ENCODE results near the gene SH3RF2. TPM values are rescaled to one million over a fixed set of nuclear protein-coding genes. Genes with fewer than 3 reads are reported as not detected.
A peak's percentile ranks its signal among the peaks of the same experiment; 100 is the strongest.
"Not testable (repeated sequence)": the region's sequence is repeated elsewhere in the genome, so short reads cannot be mapped to it uniquely, and the experiment has no call there.

The SH3RF2 gene
- total RNA-seq, 2 donors from 2014 or later = not detected

DNA sequence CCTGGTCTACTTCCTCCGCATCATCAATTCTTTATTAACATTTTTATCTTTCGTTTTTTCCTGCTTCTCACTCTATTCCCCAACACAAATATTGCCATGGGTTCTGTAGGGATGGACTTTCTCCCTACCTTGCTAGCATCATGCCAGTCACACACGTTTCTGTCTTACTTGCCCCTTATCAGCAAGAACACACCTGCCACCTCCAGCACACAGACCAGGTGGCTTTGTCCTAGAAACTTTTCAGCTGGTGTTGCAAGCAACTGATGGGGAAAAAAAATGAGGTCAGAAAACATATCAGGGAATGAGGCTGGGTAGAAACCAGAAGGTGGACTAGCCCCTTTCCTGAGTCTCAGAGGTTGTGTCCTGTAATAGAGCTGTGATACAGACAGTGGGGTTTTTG lies 5.8 kb downstream of the SH3RF2 start:
- Mint-ChIP-seq H3K27ac (no peak overlapping the region), H3K9me3 (no peaks in the 10 kb centered on the region), H3K36me3 (no peaks in the 10 kb centered on the region)
- no peak for DNase-seq (ENCODE audit: low spot score in 2 of 2)
- no peak for ATAC-seq

DNA sequence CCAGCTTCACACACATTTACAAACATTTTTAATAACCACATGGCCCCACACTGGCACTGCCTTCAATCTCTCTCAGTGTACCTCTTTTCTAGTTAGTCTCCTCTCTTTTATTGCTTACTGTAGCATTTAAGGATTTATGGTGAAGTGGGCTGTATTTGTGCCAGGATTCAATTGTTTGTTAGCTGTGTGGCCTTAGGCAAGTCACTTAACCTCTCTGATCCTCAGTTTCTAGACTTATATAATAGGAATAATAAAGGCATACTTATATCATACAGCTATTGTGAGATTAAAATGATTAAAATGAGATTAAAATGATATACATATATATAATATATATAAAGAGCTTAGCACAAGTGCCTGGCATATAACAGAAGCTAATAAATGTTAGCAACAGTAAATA lies 6.4 kb downstream of the SH3RF2 start:
- ATAC-seq = no peak
- no peak for DNase-seq (ENCODE audit: low spot score in 2 of 2)
- no peaks in the 10 kb centered on the region for H3K36me3 Mint-ChIP-seq
- no peaks in the 10 kb centered on the region for H3K9me3 Mint-ChIP-seq
- no peak overlapping the region for H3K27ac Mint-ChIP-seq

DNA sequence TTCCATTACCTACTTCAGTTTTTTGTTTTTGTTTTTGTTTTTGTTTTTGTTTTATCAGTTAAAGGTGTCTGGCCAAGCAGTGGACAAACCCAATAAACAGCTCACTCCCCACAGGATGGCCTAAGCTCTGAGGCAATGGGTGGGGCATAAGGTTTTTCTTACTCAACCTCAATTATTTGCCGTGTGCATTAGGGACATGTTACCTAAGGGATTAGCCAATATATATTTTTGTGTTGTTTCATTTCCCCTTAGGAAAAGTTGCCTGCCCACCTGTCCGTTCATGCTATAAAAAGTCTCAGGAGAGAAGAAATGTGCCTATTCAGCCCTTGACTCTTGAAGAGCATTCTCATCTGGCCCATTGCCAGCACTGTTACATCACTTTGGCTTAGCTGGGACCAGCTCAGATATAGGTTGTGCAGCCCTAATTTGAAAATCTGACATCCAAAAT lies 7.3 kb downstream of the SH3RF2 start:
- DNase-seq (ENCODE audit: low spot score in 2 of 2) = no peak
- H3K9me3 Mint-ChIP-seq = no peaks in the 10 kb centered on the region
- H3K36me3 Mint-ChIP-seq = no peaks in the 10 kb centered on the region
- H3K27ac Mint-ChIP-seq = no peak overlapping the region
- no peak for ATAC-seq

DNA sequence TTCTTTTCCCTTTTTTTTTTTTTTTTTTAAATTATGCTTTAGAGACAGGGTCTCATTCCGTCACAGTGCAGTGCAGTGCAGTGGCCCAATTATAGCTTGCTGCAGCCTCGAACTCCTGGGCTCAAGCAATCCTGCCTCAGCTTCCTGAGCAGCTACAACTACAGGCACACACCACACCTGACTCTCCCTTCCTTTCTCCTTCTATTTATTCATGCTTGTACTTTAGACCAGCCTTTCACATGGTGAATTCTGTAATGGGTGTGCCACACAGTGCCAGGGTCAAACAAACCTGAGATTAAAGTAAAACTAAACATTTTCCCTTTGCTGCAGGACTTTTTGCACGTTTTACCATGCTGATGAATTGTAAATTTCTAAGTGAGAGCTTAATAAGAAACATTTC lies 8.0 kb downstream of the SH3RF2 start:
- ATAC-seq = no peak
- no peaks in the 10 kb centered on the region for H3K9me3 Mint-ChIP-seq
- H3K27ac Mint-ChIP-seq = no peak overlapping the region
- no peak for DNase-seq (ENCODE audit: low spot score in 2 of 2)
- no peaks in the 10 kb centered on the region for H3K36me3 Mint-ChIP-seq

DNA sequence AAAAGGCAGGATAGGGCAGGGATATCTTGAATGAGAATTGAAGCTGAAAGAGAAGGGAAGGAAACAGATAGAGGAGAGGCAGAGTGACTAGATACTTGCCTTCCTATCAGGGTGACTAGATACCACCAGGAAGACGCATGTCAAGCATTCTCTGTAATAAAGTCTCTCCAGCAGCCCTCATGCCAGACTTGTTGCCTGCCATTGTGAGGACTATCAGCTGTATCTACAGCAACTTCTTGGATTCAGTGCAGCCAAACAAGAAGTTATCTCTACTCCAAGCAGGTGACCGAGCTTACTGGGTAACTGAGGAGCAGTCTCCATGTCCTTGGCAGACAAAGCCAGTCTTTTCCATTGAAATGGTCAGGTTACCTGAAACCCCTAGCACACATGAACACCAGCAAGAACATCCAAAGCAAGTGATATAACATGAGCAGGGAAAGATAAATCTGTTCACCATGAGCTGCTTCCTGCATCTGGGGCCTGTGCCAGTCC lies 9.3 kb downstream of the SH3RF2 start:
- Mint-ChIP-seq H3K27ac (no peak overlapping the region), H3K9me3 (no peaks in the 10 kb centered on the region), H3K36me3 (no peaks in the 10 kb centered on the region)
- ATAC-seq (no peak), DNase-seq (ENCODE audit: low spot score in 2 of 2) (no peak)

DNA sequence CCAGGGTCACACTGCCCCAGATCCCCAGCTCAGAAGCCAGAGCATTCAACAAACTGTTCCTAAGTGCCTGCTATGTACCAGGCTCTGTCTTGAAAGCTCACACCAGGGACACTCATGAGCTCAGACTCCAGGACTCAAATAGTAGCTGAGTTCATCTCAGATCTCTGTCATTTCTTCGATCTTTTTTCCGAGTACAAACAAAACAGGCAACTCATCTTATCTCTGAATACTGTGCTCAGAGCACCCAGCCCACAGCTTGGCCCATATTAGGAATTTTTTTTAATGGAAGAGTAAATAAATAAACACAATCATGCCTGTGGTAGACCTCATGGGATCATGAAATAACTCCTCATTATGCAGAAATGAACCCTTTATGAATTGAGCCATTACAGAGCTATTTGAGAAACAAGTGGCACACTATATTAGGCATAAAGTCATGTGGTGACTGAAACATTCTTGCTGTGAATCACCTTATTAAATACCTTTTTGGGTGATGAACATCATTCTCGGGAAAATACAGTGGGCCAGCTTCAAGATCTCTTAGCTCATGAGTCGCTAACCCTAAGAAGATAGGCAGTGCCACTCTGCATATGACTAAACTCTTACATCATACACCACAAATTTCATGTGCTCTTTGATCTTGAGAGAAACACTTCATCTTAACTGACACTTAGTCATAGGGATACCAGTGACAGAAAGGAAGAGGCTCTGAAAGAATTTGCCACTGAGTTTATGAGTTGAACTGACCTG lies 9.9 kb downstream of the SH3RF2 start:
- ATAC-seq = peak; percentile 90 to 93
- Mint-ChIP-seq H3K27ac (peak overlapping the region in 1 of 2 donors; percentile 26), H3K9me3 (no peaks in the 10 kb centered on the region), H3K36me3 (no peaks in the 10 kb centered on the region)
- peak in 1 of 2 donors; percentile 20 for DNase-seq (ENCODE audit: low spot score in 2 of 2)

DNA sequence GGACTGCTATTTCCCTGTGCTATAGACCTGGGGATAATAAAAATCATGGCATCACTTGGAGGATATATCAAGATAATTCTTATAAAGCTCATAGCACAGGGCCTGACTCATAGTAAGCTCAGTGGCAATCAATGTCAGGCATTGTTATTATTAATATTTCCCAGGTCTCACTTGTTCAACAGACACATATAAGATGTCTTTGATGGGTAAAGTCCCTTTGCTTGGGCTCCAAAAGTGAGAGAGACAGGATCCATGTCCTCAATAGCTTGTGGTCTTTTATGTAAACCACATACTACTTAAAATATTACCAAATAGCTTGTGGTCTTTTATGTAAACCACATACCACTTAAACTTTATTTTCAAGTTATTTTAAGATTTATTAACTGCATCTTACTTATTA lies 11.2 kb downstream of the SH3RF2 start:
- DNase-seq (ENCODE audit: low spot score in 2 of 2) (no peak), ATAC-seq (no peak)
- no peaks in the 10 kb centered on the region for H3K36me3 Mint-ChIP-seq
- no peak overlapping the region for H3K27ac Mint-ChIP-seq
- H3K9me3 Mint-ChIP-seq = no peaks in the 10 kb centered on the region

DNA sequence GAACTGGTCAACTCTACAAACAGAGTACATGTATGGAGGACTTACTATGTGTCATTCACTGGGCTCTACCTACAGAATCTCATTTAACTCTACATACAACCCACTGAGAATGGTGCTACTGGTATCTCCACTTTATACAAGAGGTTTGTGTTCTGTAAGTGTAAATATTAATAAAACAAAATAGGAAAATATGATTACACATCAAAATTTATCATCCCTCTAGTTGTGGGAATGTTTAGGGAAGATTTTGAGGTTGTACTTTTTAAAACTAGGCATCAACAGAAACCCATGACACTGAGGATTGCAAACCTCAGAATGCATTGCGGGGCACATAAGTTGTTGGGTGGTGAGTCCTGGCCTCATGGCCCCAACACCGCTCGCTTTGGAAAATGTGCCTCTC lies 11.7 kb downstream of the SH3RF2 start:
- DNase-seq (ENCODE audit: low spot score in 2 of 2) (no peak), ATAC-seq (no peak)
- H3K9me3 Mint-ChIP-seq = no peaks in the 10 kb centered on the region
- no peaks in the 10 kb centered on the region for H3K36me3 Mint-ChIP-seq
- no peak overlapping the region for H3K27ac Mint-ChIP-seq

DNA sequence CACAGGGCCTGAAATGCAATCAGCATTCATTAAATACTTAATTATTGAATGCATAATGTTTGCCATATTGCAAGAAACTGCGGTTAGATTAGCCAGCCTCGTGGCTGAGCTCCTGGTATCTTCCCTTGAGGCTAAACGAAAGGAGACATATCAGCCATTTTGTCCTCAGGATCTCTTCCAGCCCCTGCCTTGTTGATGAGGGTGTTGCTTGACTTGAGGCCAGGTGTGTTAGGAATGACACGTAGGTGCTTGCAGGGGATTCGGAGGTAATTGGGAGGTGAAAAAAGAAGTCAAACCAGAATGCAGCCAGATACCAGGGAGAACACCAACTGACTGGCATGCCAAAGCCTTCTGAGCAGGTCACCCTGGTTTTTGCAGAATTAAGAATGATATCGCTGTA lies 12.5 kb downstream of the SH3RF2 start:
- Mint-ChIP-seq H3K36me3 (no peaks in the 10 kb centered on the region), H3K9me3 (peaks cover 0 to 3% of the 10 kb centered on the region in 2 donors), H3K27ac (no peak overlapping the region)
- no peak for DNase-seq (ENCODE audit: low spot score in 2 of 2)
- no peak for ATAC-seq

DNA sequence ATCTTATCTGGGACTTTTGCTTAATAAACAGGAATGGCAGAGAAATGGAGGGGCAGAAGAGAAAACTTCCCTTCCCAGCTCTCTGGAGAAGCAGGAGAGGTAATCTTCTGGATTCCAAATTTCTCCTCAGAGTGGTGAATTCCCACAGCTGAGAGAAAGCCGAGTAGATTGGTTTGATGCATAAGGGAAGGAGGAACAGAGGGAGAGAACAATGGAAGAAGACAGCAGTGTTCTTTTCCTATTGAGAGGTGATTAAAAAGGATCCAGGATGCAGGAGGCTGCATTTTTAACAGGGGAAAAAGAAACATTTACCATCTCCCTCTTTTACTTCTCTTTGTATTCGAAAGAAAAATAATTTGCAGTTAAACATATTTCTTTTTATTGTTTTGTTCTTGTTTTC lies 13.1 kb downstream of the SH3RF2 start:
- H3K36me3 Mint-ChIP-seq = no peaks in the 10 kb centered on the region
- H3K27ac Mint-ChIP-seq = no peak overlapping the region
- H3K9me3 Mint-ChIP-seq = peaks cover 0 to 4% of the 10 kb centered on the region in 2 donors
- DNase-seq (ENCODE audit: low spot score in 2 of 2) (no peak), ATAC-seq (no peak)

DNA sequence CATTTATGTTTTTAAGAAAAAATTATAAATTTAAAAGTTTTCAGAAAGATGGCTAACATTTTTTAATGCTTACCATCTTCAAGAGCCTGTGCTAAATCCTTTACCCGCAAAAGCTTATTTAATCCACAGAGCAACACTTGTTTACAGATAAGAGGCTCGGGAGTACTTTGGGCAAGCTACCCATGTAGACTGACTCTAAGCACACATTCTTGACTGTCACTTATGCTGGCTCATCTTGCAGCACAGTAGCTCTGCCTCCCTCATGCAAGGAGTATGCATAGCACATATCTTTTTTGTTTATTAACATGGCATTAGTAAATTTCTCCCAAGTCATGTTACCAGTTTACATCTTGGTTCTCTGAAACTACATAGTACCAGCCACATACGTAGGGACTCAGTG lies 14.7 kb downstream of the SH3RF2 start:
- no peak for DNase-seq (ENCODE audit: low spot score in 2 of 2)
- H3K27ac Mint-ChIP-seq = no peak overlapping the region
- no peak for ATAC-seq
- H3K9me3 Mint-ChIP-seq = peaks cover 0 to 4% of the 10 kb centered on the region in 2 donors
- H3K36me3 Mint-ChIP-seq = no peaks in the 10 kb centered on the region

DNA sequence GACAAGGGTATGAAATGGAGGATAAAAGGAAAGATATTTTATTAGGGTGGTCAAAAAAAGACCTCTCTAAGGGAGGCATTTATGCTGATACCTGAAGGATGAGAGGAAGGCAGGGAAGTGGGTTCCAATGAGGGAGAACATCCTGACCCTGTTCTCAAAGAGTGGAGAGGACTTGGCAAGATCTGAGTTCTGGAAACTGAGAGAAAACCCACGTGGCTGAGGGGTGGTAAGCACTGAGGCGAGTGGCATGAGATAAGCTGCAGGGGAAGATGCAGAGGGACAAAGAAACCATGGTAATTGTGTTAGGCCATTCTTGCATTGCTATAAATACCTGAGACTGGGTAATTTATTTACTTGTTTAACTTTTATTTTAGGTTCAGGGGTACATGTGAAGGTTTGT lies 16.8 kb downstream of the SH3RF2 start:
- no peak overlapping the region for H3K27ac Mint-ChIP-seq
- no peak for ATAC-seq
- H3K9me3 Mint-ChIP-seq = peaks cover 0 to 4% of the 10 kb centered on the region in 2 donors
- no peaks in the 10 kb centered on the region for H3K36me3 Mint-ChIP-seq
- no peak for DNase-seq (ENCODE audit: low spot score in 2 of 2)

DNA sequence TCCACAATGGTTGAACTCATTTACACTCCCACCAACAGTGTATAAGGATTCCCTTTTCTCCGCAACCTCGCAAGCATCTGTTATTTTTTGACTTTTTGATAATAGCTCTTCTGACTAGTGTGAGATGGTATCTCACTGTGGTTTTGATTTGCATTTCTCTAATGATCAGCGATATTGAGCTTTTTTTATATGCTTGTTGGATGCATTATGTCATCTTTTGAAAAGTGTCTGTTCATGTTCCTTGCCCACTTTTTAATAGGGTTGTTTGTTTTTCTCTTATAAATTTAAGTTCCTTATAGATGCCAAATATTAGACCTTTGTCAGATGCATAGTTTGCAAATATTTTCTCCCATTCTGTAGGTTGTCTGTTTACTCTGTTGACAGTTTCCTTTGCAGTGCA lies 17.8 kb downstream of the SH3RF2 start:
- not testable (repeated sequence) for DNase-seq (ENCODE audit: low spot score in 2 of 2); H3K27ac Mint-ChIP-seq; H3K36me3 Mint-ChIP-seq; ATAC-seq; H3K9me3 Mint-ChIP-seq

DNA sequence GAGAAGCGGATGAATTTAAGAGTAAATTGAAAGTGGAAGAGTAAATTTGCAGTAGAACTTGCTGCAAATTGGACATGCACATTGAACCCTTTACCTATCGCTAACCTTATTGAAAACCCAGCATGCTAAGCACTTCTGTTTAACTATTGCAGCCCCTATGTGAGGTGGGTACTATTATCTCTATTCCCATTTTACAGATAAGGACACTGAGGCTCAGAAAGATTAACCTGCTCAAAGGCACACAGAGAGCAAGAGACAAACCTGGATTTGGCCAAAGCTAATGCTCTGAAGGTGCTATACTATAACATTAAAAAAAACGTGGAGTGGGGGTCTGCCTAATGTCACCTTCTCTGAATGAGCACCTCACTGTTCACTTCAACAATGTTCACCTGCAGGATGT lies 21.0 kb downstream of the SH3RF2 start:
- ATAC-seq (no peak), DNase-seq (ENCODE audit: low spot score in 2 of 2) (no peak)
- Mint-ChIP-seq H3K9me3 (peaks cover 0 to 4% of the 10 kb centered on the region in 2 donors), H3K36me3 (no peaks in the 10 kb centered on the region), H3K27ac (no peak overlapping the region)

DNA sequence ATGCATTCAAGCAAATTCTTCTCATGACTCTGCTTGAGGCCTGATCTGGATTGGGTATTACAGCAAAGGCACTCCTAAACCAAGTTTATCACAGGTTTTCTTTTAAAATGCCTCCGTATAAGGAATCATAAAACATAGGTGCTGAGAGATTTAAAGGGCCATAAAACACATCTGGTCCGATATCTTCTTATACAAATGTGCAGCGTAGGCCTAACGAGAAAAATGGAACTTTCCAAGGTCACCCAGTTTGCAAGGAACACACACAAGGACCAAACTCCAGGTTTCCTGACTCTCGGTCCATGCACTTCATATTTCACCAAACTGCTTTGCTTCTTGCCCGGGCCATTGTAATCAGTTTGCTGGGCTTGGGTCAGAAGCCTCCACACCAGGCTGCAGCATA lies 22.1 kb downstream of the SH3RF2 start:
- no peak for ATAC-seq
- no peaks in the 10 kb centered on the region for H3K36me3 Mint-ChIP-seq
- DNase-seq (ENCODE audit: low spot score in 2 of 2) = no peak
- H3K9me3 Mint-ChIP-seq = peaks cover 0 to 4% of the 10 kb centered on the region in 2 donors
- no peak overlapping the region for H3K27ac Mint-ChIP-seq

DNA sequence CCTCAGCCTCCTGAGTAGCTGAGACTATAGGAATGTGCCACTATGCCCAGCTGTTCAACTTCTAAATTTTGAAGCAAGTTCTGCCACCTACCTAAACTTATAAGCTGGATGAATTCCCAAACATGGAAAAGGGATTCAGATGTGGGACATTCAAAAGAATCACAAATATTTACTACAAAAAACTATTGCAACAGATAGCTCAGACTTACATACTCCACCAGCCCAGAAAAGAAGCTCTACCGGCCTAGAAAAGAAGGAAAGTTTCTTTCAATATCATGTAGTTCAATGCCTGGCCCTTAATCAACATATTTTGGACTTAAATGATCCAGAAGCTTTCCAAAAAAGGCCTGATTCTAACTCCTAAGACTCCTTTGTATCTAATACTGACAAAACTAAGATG lies 23.8 kb downstream of the SH3RF2 start:
- Mint-ChIP-seq H3K36me3 (no peaks in the 10 kb centered on the region), H3K27ac (no peak overlapping the region), H3K9me3 (no peaks in the 10 kb centered on the region)
- ATAC-seq = no peak
- DNase-seq (ENCODE audit: low spot score in 2 of 2) = no peak

DNA sequence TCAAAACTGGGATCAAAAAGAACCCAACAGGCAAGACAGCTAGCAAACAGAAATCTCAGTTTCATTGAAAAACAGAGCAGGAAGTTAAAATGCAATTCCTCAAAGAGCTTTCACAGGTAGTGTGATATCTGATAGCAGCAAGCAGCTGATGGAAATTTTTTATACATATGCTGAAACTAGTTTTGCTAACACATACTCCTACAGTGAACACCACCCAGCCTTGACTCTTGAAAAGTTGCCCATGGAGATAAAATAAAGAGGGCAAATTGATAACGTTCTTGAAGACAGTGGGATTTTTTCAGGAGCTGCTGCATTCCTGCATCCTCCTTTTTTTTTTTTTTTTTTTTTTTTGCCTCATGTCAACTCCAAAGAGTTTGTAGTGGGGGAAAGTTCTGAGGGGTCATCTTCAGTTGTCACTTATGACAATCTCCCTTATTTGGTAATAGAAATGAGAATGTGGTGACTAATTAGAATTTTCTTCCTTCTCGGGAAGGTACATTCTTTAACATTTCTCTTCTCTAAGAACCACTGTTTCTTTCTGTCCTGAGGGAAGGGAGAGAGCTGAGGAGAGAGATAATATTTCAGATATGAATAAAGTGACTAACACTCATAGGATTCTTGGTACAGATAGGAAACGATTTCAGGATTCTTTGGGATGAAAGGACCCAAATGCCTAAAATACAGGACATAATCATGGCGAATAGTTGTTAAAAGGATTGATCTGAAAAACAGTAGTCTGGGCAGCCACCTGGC lies 24.6 kb downstream of the SH3RF2 start:
- ATAC-seq (no peak), DNase-seq (ENCODE audit: low spot score in 2 of 2) (no peak)
- Mint-ChIP-seq H3K27ac (no peak overlapping the region), H3K9me3 (no peaks in the 10 kb centered on the region), H3K36me3 (no peaks in the 10 kb centered on the region)

DNA sequence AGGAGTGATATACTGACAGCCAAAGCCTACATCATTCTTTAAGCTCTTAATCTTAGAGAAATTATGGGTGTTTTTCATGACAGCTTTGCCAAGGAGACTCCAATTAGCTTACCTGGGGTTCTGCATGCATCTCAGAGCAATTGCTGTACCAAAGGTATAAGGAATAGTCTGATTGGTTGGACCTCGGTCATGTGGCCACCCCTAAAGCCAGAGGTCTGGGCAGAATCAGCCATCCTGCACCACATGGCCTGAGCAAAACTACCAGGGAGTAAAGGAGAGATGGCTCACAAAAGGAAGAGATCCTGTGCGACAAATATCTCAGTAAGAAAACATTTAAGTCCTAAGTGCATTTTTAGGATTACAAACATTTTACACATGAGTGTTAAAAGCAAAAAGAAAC lies 25.6 kb downstream of the SH3RF2 start:
- DNase-seq (ENCODE audit: low spot score in 2 of 2) (no peak), ATAC-seq (no peak)
- H3K36me3 Mint-ChIP-seq = no peaks in the 10 kb centered on the region
- no peak overlapping the region for H3K27ac Mint-ChIP-seq
- no peaks in the 10 kb centered on the region for H3K9me3 Mint-ChIP-seq
